Thyroid gland (tissue), 4 donors: ENCODE data around the gene EGFL6.

Source experiments
- POLR2A ChIP-seq, 2 donors: fragments of 450-650 bp; IDR thresholded peaks; one replicate each; pipeline ENCODE4 v1.6.1; 2017; ENCODE audit warnings: antibody characterized with exemption in 2 of 2, mild to moderate bottlenecking in 2 of 2, moderate library complexity in 1 of 2
- TF ChIP-seq, protein P1 (sequence below), 6 experiments: fragments of 200-600 bp in 3 of 6; fragments of 450-650 bp in 3 of 6; sonication (generic) in 3 of 6; IDR thresholded peaks; one replicate each; pipeline ENCODE4 v1.5.1; 2016 to 2019; ENCODE audit warnings: antibody characterized with exemption in 6 of 6, mild to moderate bottlenecking in 2 of 6, inconsistent platforms in 1 of 6, moderate library complexity in 1 of 6

DNA sequence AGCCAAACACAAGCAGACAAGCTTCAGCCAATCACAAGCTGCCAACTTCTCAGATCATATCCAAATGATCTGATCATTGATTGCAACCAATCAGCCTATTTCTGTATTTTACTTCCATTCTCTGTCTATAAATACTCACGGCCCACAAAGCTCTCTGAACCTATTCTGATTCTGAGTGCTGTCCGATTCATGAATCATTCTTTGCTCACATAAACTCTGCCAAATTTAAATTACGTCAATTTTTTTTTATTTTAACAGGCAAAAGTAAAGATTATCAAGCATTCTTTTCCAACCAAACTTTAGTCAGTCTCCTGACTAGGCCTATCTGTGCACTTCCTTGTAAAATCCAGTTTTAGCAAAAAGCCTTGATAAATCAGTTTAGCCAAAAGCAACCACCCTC lies 81.7 kb downstream of the EGFL6 start:
- TF ChIP-seq, protein P1, sequence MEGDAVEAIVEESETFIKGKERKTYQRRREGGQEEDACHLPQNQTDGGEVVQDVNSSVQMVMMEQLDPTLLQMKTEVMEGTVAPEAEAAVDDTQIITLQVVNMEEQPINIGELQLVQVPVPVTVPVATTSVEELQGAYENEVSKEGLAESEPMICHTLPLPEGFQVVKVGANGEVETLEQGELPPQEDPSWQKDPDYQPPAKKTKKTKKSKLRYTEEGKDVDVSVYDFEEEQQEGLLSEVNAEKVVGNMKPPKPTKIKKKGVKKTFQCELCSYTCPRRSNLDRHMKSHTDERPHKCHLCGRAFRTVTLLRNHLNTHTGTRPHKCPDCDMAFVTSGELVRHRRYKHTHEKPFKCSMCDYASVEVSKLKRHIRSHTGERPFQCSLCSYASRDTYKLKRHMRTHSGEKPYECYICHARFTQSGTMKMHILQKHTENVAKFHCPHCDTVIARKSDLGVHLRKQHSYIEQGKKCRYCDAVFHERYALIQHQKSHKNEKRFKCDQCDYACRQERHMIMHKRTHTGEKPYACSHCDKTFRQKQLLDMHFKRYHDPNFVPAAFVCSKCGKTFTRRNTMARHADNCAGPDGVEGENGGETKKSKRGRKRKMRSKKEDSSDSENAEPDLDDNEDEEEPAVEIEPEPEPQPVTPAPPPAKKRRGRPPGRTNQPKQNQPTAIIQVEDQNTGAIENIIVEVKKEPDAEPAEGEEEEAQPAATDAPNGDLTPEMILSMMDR (IDR thresholded peaks at IDR 0.05), result no peak
- no peak for TF ChIP-seq POLR2A (IDR thresholded peaks at IDR 0.05)
